Fibroblast of pulmonary artery (primary cell): ENCODE measurements around the gene HIPK1.

Experiments
- DNase-seq: peaks from one replicate; pipeline ENCODE4 v3.0.0-alpha.2; 2010; ENCODE audit warnings: low read depth
- H3K4me3 ChIP-seq: replicated peaks from 2 replicates; pipeline ENCODE4 v1.5.1; 2011; ENCODE audit warnings: low read depth, mild to moderate bottlenecking, control low read depth, low read length, moderate library complexity
- CTCF ChIP-seq: IDR thresholded peaks from 2 replicates; pipeline ENCODE4 v1.5.1; 2011; ENCODE audit warnings: mild to moderate bottlenecking, control low read depth, low read length, inconsistent platforms; ENCODE audit errors: missing control alignments

HIPK1 gene

GRCh38 chr1:113950908-113951307, 21.8 kb downstream of the HIPK1 start:
- no peak for TF ChIP-seq CTCF
- no peak for DNase-seq
- H3K4me3 ChIP-seq: no peak overlapping the region

DNA sequence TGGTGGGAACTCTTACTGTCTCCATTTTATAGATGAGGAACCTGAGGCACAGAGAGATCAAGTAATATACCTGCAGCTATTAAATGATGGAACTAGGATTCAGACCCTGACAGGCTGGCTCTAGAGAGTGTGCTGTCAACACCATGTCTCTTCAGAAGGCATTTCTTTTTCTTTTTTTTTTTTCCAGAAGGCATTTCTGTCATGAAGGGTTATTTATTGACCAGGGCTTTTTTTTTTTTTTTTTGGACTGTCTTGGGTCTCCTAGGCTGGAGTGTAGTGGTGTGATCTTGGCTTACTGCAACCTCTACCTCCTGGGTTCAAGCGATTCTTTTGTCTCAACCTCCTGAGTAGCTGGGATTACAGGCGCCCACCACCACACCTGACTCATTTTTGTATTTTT, 22.6 kb downstream of the HIPK1 start:
- no peak overlapping the region for H3K4me3 ChIP-seq
- TF ChIP-seq CTCF: no peak
- DNase-seq: no peak

GRCh38 chr1:113957984-113958383, 28.9 kb downstream of the HIPK1 start:
- TF ChIP-seq CTCF: no peak
- H3K4me3 ChIP-seq: no peak overlapping the region
- DNase-seq: no peak

DNA sequence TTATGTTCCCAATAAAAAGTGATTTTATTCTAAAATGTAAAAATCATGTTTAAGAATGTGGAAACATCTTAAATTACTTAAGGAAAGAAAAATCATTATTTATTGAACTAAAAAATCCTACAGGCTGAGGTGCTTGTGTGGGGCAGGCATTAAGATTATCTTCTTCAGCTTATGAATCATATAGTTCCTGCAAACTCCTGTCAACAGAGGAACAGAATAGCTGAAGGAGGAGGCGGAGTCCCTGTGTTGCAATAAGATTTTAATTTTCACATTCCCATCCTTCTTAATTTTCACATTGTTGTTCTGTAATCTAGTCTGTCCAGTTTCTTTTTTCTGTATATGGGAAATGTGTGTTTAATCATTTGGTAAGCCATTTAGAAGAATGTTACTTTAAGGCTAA, 29.6 kb downstream of the HIPK1 start:
- TF ChIP-seq CTCF: no peak
- no peak overlapping the region for H3K4me3 ChIP-seq
- DNase-seq: peak; percentile 54

- DNase-seq: peak; percentile 46
- TF ChIP-seq CTCF: peak; percentile 23
- H3K4me3 ChIP-seq: no peak overlapping the region
Measured at GRCh38 chr1:113963281-113963906, 34.3 kb downstream of the HIPK1 start.

DNA sequence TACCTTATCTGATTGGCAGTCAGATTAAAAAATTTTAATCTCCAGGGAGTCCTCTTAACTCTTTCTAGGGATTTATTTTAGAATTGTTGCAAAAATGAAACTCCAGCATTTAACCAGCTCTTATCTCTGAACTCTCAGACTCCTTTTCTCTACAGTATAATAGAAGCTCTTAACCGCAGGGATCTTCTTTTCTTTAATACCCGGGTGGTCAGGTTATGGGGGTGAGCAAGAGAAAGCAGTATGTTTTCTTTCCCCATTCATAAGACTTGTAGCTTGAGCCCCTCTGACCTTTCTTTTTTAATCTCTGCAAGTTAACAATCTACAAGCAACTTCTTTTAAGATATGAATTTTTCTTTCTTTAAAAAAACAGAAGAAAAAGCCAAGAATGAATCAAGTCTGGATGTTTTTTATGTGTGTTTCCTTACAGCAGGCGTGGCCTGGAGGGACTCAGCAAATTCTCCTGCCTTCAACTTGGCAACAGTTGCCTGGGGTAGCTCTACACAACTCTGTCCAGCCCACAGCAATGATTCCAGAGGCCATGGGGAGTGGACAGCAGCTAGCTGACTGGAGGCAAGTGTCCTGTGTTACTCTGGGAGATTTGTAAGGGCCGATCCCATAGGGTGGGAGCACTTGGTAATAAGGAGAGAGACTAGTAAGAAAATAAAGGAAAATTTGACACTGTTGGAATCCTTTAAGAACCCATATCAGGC, 36.7 kb downstream of the HIPK1 start:
- TF ChIP-seq CTCF: no peak
- no peak for DNase-seq
- no peak overlapping the region for H3K4me3 ChIP-seq

- H3K4me3 ChIP-seq: no peak overlapping the region
- TF ChIP-seq CTCF: no peak
- DNase-seq: no peak
Measured at GRCh38 chr1:113972954-113973353, 43.8 kb downstream of the HIPK1 start.
